ENCODE measurements around the gene GALK2. TPM values are rescaled to one million over a fixed set of nuclear protein-coding genes. Genes with fewer than 3 reads are reported as not detected.

GALK2 gene
- total and polyA plus RNA-seq, 2 of the 4 experiments (the other 2 are of a cell fraction), result 27.0 to 63.6 TPM

DNA sequence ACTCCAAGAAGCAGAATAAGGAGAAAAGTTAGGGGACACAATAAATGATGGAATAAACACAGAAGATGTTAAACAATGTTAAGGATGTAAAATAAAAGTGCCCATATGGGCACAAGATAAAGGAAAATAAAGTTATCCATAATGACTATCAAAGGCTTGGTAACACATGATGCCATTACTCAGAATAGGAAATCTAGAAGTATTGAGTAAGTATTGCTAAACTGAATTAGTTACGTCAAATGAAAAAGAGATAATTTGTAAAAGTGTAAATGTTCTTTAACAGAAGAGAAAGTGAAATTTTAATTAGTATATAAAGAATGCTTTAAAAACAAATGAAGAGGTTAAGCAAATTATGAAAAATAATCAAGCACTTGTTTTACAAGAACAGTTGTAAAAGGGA is 21.3 kb upstream of the GALK2 start:
- peaks cover 1% of the 10 kb centered on the region; the same call in 1 of the 2 replicates for H3K4me1 ChIP-seq (ENCODE audit: control insufficient read depth, insufficient read depth, low read length)
- no peak overlapping the region for H3K27ac ChIP-seq (ENCODE audit: insufficient read depth, low read length)
- H3K23ac ChIP-seq (ENCODE audit: low read depth, low read length), result no peak overlapping the region
- no peak overlapping the region for H3K4me3 ChIP-seq (ENCODE audit: insufficient read depth, low read depth, low read length)
- no peak overlapping the region for H3K4ac ChIP-seq (ENCODE audit: low read depth, low read length)
- H3K9ac ChIP-seq (ENCODE audit: low read depth, low read length), result no peak overlapping the region
- H3K56ac ChIP-seq (ENCODE audit: extremely low read depth, insufficient read depth, low read length), result no peak overlapping the region
- no peaks in the 10 kb centered on the region for H3K9me3 ChIP-seq (ENCODE audit: control insufficient read depth, insufficient read depth, low read length)
- 0 out of 2 replicates have a peak, but pooled peaks cover 2% of the 10 kb centered on the region for H3K9me1 ChIP-seq (ENCODE audit: insufficient read depth, low read length)
- intact Hi-C loops (cut with micrococcal nuclease) (no loop called here), dilution Hi-C loops (cut with HindIII; ENCODE audit: low sequenced_read_pairs, unreplicated experiment) (no loop called here), in situ Hi-C loops (cut with MboI; ENCODE audit: low sequenced_read_pairs) (no loop called here)
- no peak overlapping the region for H4K8ac ChIP-seq (ENCODE audit: low read depth in 2 of 2, low read length in 2 of 2)
- DNase-seq, result no peak
- WGBS, 2 experiments (ENCODE audit: extremely low coverage in 2 of 2, insufficient read length in 1 of 2), result 100% methylated on average over 1 of the region's 1 CpG; no CpG with 5 or more reads in 1 of the 2 experiments
- H3K14ac ChIP-seq (replicated peaks; ENCODE audit: low read depth, low read length), result no peak overlapping the region
- no peak overlapping the region for H2BK5ac ChIP-seq (ENCODE audit: low read depth, low read length, poor library complexity, severe bottlenecking)
- POLR2A ChIA-PET (ENCODE audit: unreplicated experiment), result no interaction called here
- ATAC-seq (ENCODE audit: low read depth), result no peak
- H2AK5ac ChIP-seq (ENCODE audit: low read depth, low read length), result no peak overlapping the region
- no peak overlapping the region for H4K5ac ChIP-seq (ENCODE audit: low read depth, low read length)
- no peak overlapping the region for H2AK9ac ChIP-seq (replicated peaks; ENCODE audit: low read depth, low read length, poor library complexity)
- H2BK15ac ChIP-seq (ENCODE audit: low read depth, low read length), result no peak overlapping the region
- no peak overlapping the region for H2BK120ac ChIP-seq (ENCODE audit: low read depth, low read length)
- H2AFZ ChIP-seq (replicated peaks; ENCODE audit: low read length, poor library complexity), result no peak overlapping the region
- no peak overlapping the region for H4K91ac ChIP-seq (ENCODE audit: insufficient read depth, low read depth, low read length)
- peaks cover 62% of the 10 kb centered on the region for H4K20me1 ChIP-seq (ENCODE audit: insufficient read depth, low read length)
- no peak overlapping the region for H2BK20ac ChIP-seq (ENCODE audit: low read depth, low read length)
- H3K18ac ChIP-seq (ENCODE audit: low read depth, low read length), result no peak overlapping the region
- no TSS peak for BruUV-seq (replicated peaks)
- no peak for TF ChIP-seq RAD21 (IDR thresholded peaks at IDR 0.05; ENCODE audit: low read length)
- TF ChIP-seq USF2 (IDR thresholded peaks at IDR 0.05; ENCODE audit: low read depth, low read length), result no peak
- no peak for TF ChIP-seq ELK1 (IDR thresholded peaks at IDR 0.05; ENCODE audit: borderline replicate concordance, low read depth, low read length)
- no peak for TF ChIP-seq BHLHE40 (IDR thresholded peaks at IDR 0.05; ENCODE audit: low read depth, low read length)
- no peak for TF ChIP-seq MXI1 (IDR thresholded peaks at IDR 0.05; ENCODE audit: borderline replicate concordance, low read depth, low read length)
- TF ChIP-seq FOS (IDR thresholded peaks at IDR 0.05; ENCODE audit: low read depth, low read length), result no peak
- peaks cover 5 to 44% of the 10 kb centered on the region in 2 experiments; a peak in 3 of 4 replicates for H3K79me1 ChIP-seq (ENCODE audit: low read depth in 1 of 2, low read length in 2 of 2)
- CTCF ChIA-PET, result no interaction called here
- H3K4me2 ChIP-seq (ENCODE audit: low read depth, low read length), result no peak overlapping the region
- no peaks in the 10 kb centered on the region; the same call in none of the 2 replicates for H3K36me3 ChIP-seq (ENCODE audit: control insufficient read depth, insufficient read depth, low read length)
- H3K27me3 ChIP-seq (ENCODE audit: control insufficient read depth, insufficient read depth, low read length), result no peaks in the 10 kb centered on the region
